Naive thymus-derived CD4-positive, alpha-beta T cell (primary cell): ENCODE measurements around the gene APP. TPM values are rescaled to one million over a fixed set of nuclear protein-coding genes. Genes with fewer than 3 reads are reported as not detected.

Experiments
- ATAC-seq: fragments of 150-1000 bp; cut with Tn5 transposase; 2 replicates; pipeline ENCODE4 v1.10.0; 2021; ENCODE audit warnings: mild to moderate bottlenecking, moderate library complexity
- CTCF ChIA-PET: fragments of 350-600 bp; sonication (Branson Sonifier 250); formaldehyde crosslinking; loops from one replicate; lab custom pipeline; 2021; ENCODE audit warnings: antibody characterized with exemption; lab: Charles Lee
- POLR2A ChIA-PET: fragments of 350-600 bp; sonication (Branson Sonifier 250); formaldehyde crosslinking; loops from one replicate; lab custom pipeline; 2021; ENCODE audit warnings: antibody characterized with exemption, inconsistent platforms; lab: Charles Lee
- DNase-seq, 9 donors: peaks; one replicate each; pipeline versions ENCODE4 v3.0.0 to v3.0.0-alpha.2; 2020 to 2022; ENCODE audit warnings: mixed read lengths in 1 of 9
- H3K27ac ChIP-seq: one replicate; pipeline ENCODE4 v1.7.0; 2013; ENCODE audit warnings: mild to moderate bottlenecking, low read depth, low read length, moderate library complexity
- H3K27me3 ChIP-seq, 2 donors: one replicate each; pipeline ENCODE4 v1.7.0; 2013; ENCODE audit warnings: low read length in 2 of 2, mild to moderate bottlenecking in 2 of 2, moderate library complexity in 2 of 2; ENCODE audit not compliant: control insufficient read depth in 2 of 2, insufficient read depth in 2 of 2
- H3K36me3 ChIP-seq, 3 experiments: 1 replicate in 2 of 3; 2 replicates in 1 of 3; pipeline ENCODE4 v1.7.0; 2013; ENCODE audit warnings: low read length in 3 of 3, mild to moderate bottlenecking in 3 of 3, moderate library complexity in 1 of 3; ENCODE audit not compliant: insufficient read depth in 3 of 3, control insufficient read depth in 2 of 3
- H3K4me1 ChIP-seq, 2 donors: one replicate each; pipeline ENCODE4 v1.7.0; 2013; ENCODE audit warnings: low read length in 2 of 2, mild to moderate bottlenecking in 2 of 2, moderate library complexity in 1 of 2; ENCODE audit not compliant: control insufficient read depth in 2 of 2, insufficient read depth in 2 of 2
- H3K4me3 ChIP-seq: 2 replicates; pipeline ENCODE4 v1.7.0; 2013; ENCODE audit warnings: mild to moderate bottlenecking, low read length
- H3K9me3 ChIP-seq, 3 experiments: 1 replicate in 2 of 3; 2 replicates in 1 of 3; pipeline ENCODE4 v1.7.0; 2013; ENCODE audit warnings: low read length in 3 of 3; ENCODE audit not compliant: control insufficient read depth in 2 of 3
- H3K27ac Mint-ChIP-seq, 9 donors: one replicate each; pipeline ENCODE4 v1.8.0; 2020 to 2022; ENCODE audit warnings: mixed read lengths in 9 of 9, mild to moderate bottlenecking in 8 of 9, moderate library complexity in 5 of 9, inconsistent platforms in 2 of 9
- H3K27me3 Mint-ChIP-seq, 5 donors: one replicate each; pipeline ENCODE4 v1.8.0; 2021 to 2022; ENCODE audit warnings: mixed read lengths in 5 of 5, mild to moderate bottlenecking in 1 of 5
- H3K36me3 Mint-ChIP-seq, 5 donors: one replicate each; pipeline ENCODE4 v1.8.0; 2020 to 2022; ENCODE audit warnings: mixed read lengths in 5 of 5, mild to moderate bottlenecking in 3 of 5, inconsistent platforms in 1 of 5
- H3K4me1 Mint-ChIP-seq, 7 donors: one replicate each; pipeline ENCODE4 v1.8.0; 2020 to 2022; ENCODE audit warnings: mixed read lengths in 7 of 7, mild to moderate bottlenecking in 3 of 7, inconsistent platforms in 1 of 7
- H3K4me3 Mint-ChIP-seq, 10 donors: one replicate each; pipeline ENCODE4 v1.8.0; 2020 to 2022; ENCODE audit warnings: mild to moderate bottlenecking in 10 of 10, mixed read lengths in 10 of 10, moderate library complexity in 6 of 10, inconsistent platforms in 2 of 10
- H3K9me3 Mint-ChIP-seq, 11 donors: one replicate each; pipeline ENCODE4 v1.8.0; 2020 to 2022; ENCODE audit warnings: mixed read lengths in 11 of 11, mild to moderate bottlenecking in 4 of 11, inconsistent platforms in 1 of 11, moderate library complexity in 1 of 11
- intact Hi-C, 2 donors: fragments of 100-400 bp; cut with micrococcal nuclease; formaldehyde crosslinking; loops; one replicate each; pipeline ENCODE4 v1.15.1; 2023
- polyA plus RNA-seq, 2 donors: library from polyadenylated mRNA; unstranded; fragments of 300-500 nt; fragmentation: Illumina TruSeq; gene quantifications; one replicate each; pipeline ENCODE4 v1.2.3, GENCODE V29; 2021
- total RNA-seq, 6 experiments: library from RNA in 5 of 6; stranded (reverse) in 5 of 6; gene quantifications; 1 replicate in 5 of 6; 2 replicates in 1 of 6; pipeline ENCODE4 v1.2.3 and lab custom pipeline; 2021 to 2026

The APP gene
- total and polyA plus RNA-seq, 7 experiments from 2014 or later = 19.8 to 68.0 (median 54.9) TPM

DNA sequence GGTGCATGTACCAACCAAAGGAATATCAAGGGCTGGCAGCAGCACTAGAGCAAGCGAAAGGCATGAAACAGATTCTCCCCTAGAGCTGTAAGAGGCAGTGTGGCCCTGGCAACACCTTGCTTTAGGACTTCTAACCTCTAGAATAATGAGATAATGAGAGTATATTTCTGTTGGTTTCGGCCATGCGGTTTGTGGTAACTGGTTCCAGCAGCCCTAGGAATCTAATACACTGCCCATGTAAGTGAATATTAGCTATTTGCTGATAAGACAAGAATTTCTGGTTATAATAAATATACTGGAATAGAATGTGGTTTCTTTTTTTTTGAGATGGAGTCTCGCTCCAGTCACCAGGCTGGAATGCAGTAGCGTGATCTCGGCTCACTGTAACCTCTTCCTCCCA, 236.4 kb downstream of the APP start:
- no peak for DNase-seq
- Mint-ChIP-seq H3K36me3 (peaks cover 3 to 34% (median 12%) of the 10 kb centered on the region in 5 donors), H3K9me3 (no peaks in the 10 kb centered on the region), H3K4me3 (no peak overlapping the region), H3K27ac (no peak overlapping the region), H3K27me3 (no peaks in the 10 kb centered on the region), H3K4me1 (peaks cover 0 to 10% (median 4%) of the 10 kb centered on the region in 7 donors)
- no peaks in the 10 kb centered on the region for H3K4me1 ChIP-seq
- ChIA-PET POLR2A (interaction anchor here (0.6 kb wide), 1 partner anchor 8 kb away, joined by 4 read pairs; no protein-coding TSS in a partner anchor), CTCF (no interaction called here)
- H3K9me3 ChIP-seq = no peaks in the 10 kb centered on the region
- no peak overlapping the region for H3K27ac ChIP-seq
- no peak for ATAC-seq
- no peaks in the 10 kb centered on the region for H3K36me3 ChIP-seq
- no peak overlapping the region for H3K4me3 ChIP-seq
- no peaks in the 10 kb centered on the region for H3K27me3 ChIP-seq
- intact Hi-C loops = no loop called here

DNA sequence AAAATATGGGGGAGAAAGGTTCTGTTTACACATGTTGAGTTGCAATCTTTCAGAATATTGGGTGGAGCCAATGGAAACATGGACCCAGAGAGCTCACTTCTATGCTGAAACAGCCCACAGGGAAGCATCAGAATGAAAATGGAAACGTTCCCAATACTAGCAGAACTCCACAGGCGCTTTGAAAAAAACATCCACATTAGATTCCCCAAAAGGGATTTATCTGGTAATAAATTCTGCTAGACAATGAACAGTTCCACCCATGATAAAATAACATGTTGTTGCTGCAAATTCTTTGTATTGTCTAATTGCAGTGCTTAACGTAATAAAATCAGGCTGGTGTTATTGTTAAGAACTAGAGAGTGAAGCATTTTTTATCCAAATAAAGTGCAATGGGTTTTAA, 238.8 kb downstream of the APP start:
- intact Hi-C loops = no loop called here
- Mint-ChIP-seq H3K27me3 (no peaks in the 10 kb centered on the region), H3K4me1 (peaks cover 0 to 10% (median 4%) of the 10 kb centered on the region in 7 donors), H3K36me3 (peaks cover 3 to 43% (median 12%) of the 10 kb centered on the region in 5 donors), H3K9me3 (no peaks in the 10 kb centered on the region), H3K4me3 (no peak overlapping the region), H3K27ac (no peak overlapping the region)
- no peak for ATAC-seq
- ChIA-PET POLR2A (no interaction called here), CTCF (no interaction called here)
- H3K27ac ChIP-seq = no peak overlapping the region
- H3K9me3 ChIP-seq = no peaks in the 10 kb centered on the region
- H3K4me3 ChIP-seq = no peak overlapping the region
- no peak for DNase-seq
- H3K27me3 ChIP-seq = no peaks in the 10 kb centered on the region
- H3K4me1 ChIP-seq = no peaks in the 10 kb centered on the region
- H3K36me3 ChIP-seq = no peaks in the 10 kb centered on the region

- Histone ChIP-seq H3K4me3 (no peak overlapping the region), H3K36me3 (no peaks in the 10 kb centered on the region), H3K4me1 (no peaks in the 10 kb centered on the region), H3K27ac (no peak overlapping the region), H3K27me3 (no peaks in the 10 kb centered on the region), H3K9me3 (no peaks in the 10 kb centered on the region)
- DNase-seq (no peak), ATAC-seq (no peak)
- intact Hi-C loops = no loop called here
- CTCF ChIA-PET = no interaction called here
- H3K27me3 Mint-ChIP-seq = no peaks in the 10 kb centered on the region
- no peak overlapping the region for H3K4me3 Mint-ChIP-seq
- peaks cover 0 to 8% (median 2%) of the 10 kb centered on the region in 7 donors for H3K4me1 Mint-ChIP-seq
- POLR2A ChIA-PET = no interaction called here
- H3K9me3 Mint-ChIP-seq = peaks cover 0 to 5% (median 2%) of the 10 kb centered on the region in 11 donors
- H3K36me3 Mint-ChIP-seq = peaks cover 7 to 55% (median 22%) of the 10 kb centered on the region in 5 donors
- H3K27ac Mint-ChIP-seq = no peak overlapping the region
These were observed 240.6 kb downstream of the APP start for GRCh38 chr21:25929856-25930520.

DNA sequence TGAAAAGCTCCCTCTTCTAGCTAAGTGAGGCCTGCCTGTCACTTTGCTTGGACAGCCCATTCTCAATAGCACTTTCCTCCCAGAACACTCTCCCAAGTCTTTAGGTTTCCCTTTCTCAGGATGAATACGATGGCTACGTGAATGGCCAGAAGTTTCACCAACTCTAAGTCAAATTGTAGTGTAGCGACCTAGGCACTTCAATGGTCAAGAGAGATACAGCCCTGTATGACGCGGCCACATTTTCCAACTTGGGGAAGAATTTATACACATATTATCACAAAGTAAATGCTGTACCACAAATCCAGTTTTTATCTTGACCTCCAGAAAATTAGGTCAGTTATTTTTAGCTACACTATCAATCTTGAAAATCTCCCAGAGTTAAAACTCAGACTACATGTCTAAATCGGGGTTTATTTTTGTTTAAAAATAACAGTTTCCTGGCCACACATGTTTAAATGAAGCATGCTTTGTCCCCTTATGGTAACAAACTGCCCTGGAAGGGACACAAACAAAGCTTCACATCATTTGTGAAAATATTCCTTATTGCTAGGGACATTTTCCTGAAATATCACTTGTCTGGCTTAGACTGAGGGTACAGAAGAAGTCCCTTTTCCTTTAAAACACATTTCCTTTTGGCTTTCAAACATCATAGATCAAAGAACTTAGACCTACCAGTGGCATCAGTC, 243.2 kb downstream of the APP start:
- H3K9me3 Mint-ChIP-seq = peaks cover 0 to 6% (median 2%) of the 10 kb centered on the region in 11 donors
- H3K4me3 Mint-ChIP-seq = no peak overlapping the region
- H3K9me3 ChIP-seq = no peaks in the 10 kb centered on the region
- ChIA-PET POLR2A (no interaction called here), CTCF (no interaction called here)
- no peak overlapping the region for H3K4me3 ChIP-seq
- ATAC-seq (no peak), DNase-seq (no peak)
- no peaks in the 10 kb centered on the region for H3K36me3 ChIP-seq
- H3K4me1 ChIP-seq = no peaks in the 10 kb centered on the region
- H3K27me3 ChIP-seq = no peaks in the 10 kb centered on the region
- H3K36me3 Mint-ChIP-seq = peaks cover 5 to 43% (median 19%) of the 10 kb centered on the region in 5 donors
- intact Hi-C loops = no loop called here
- H3K27ac Mint-ChIP-seq = no peak overlapping the region
- H3K27me3 Mint-ChIP-seq = no peaks in the 10 kb centered on the region
- no peak overlapping the region for H3K27ac ChIP-seq
- H3K4me1 Mint-ChIP-seq = peaks cover 0 to 5% (median 0%) of the 10 kb centered on the region in 7 donors

DNA sequence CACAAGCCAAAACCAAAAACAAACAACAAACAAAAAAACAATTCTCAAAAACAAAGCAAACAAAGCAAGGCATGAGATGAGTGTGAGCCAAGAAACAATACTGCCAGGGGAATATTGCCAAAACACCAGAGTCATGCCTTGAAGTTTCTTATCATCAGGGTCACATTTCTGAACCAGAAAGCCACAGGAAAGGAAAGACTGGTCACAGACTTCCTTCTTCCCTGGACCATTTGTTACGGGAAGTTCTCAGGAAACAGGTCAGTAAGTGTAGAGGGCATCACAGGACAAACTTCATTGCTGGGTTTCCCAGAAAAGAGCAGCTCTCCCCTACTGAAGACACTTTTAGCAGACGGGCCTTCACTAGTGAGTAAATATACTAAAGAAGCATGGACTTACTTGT, 244.6 kb downstream of the APP start:
- H3K4me1 ChIP-seq = no peaks in the 10 kb centered on the region
- no peaks in the 10 kb centered on the region for H3K27me3 ChIP-seq
- intact Hi-C loops = no loop called here
- ATAC-seq = no peak
- peaks cover 0 to 6% (median 2%) of the 10 kb centered on the region in 11 donors for H3K9me3 Mint-ChIP-seq
- H3K4me3 Mint-ChIP-seq = no peak overlapping the region
- H3K36me3 ChIP-seq = no peaks in the 10 kb centered on the region
- no peaks in the 10 kb centered on the region for H3K27me3 Mint-ChIP-seq
- no peak overlapping the region for H3K27ac Mint-ChIP-seq
- ChIA-PET CTCF (no interaction called here), POLR2A (interaction anchor here (0.6 kb wide), 1 partner anchor 8 kb away, joined by 4 read pairs; no protein-coding TSS in a partner anchor)
- no peak for DNase-seq
- H3K4me1 Mint-ChIP-seq = peaks cover 0 to 5% (median 0%) of the 10 kb centered on the region in 7 donors
- no peak overlapping the region for H3K27ac ChIP-seq
- no peaks in the 10 kb centered on the region for H3K9me3 ChIP-seq
- peaks cover 5 to 33% (median 11%) of the 10 kb centered on the region in 5 donors for H3K36me3 Mint-ChIP-seq
- no peak overlapping the region for H3K4me3 ChIP-seq

GRCh38 chr21:25925064-25925800, 245.3 kb downstream of the APP start:
- Histone ChIP-seq H3K36me3 (no peaks in the 10 kb centered on the region), H3K4me3 (no peak overlapping the region), H3K4me1 (no peaks in the 10 kb centered on the region), H3K9me3 (no peaks in the 10 kb centered on the region), H3K27ac (no peak overlapping the region), H3K27me3 (no peaks in the 10 kb centered on the region)
- H3K27ac Mint-ChIP-seq = peak overlapping the region in 1 of 9 donors; percentile 9
- H3K9me3 Mint-ChIP-seq = peaks cover 0 to 6% (median 2%) of the 10 kb centered on the region in 11 donors
- ATAC-seq (no peak), DNase-seq (no peak)
- ChIA-PET CTCF (no interaction called here), POLR2A (no interaction called here)
- peaks cover 5 to 29% (median 10%) of the 10 kb centered on the region in 5 donors for H3K36me3 Mint-ChIP-seq
- H3K4me3 Mint-ChIP-seq = no peak overlapping the region
- H3K4me1 Mint-ChIP-seq = peaks cover 0 to 3% (median 0%) of the 10 kb centered on the region in 7 donors
- intact Hi-C loops = no loop called here
- no peaks in the 10 kb centered on the region for H3K27me3 Mint-ChIP-seq
